WI38 (cell line): ENCODE measurements around the gene LTK.
A peak's percentile ranks its signal among the peaks of the same experiment; 100 is the strongest.

Experiments
- H3K4me3 ChIP-seq: 2 replicates; pipeline ENCODE4 v1.5.1; 2011; ENCODE audit warnings: low read depth, mild to moderate bottlenecking, control low read depth, low read length
- TF ChIP-seq, protein P1 (sequence below): IDR thresholded peaks from 2 replicates; pipeline ENCODE4 v1.5.1; 2012; ENCODE audit warnings: low read depth, mild to moderate bottlenecking, control low read depth, low read length

The LTK gene

GRCh38 chr15:41513506-41514227, at the start of gene LTK:
Gene LTK (minus strand): TSS chr15:41513827. CDS start chr15:41513709, 118 bp downstream.
- TF ChIP-seq, protein P1, sequence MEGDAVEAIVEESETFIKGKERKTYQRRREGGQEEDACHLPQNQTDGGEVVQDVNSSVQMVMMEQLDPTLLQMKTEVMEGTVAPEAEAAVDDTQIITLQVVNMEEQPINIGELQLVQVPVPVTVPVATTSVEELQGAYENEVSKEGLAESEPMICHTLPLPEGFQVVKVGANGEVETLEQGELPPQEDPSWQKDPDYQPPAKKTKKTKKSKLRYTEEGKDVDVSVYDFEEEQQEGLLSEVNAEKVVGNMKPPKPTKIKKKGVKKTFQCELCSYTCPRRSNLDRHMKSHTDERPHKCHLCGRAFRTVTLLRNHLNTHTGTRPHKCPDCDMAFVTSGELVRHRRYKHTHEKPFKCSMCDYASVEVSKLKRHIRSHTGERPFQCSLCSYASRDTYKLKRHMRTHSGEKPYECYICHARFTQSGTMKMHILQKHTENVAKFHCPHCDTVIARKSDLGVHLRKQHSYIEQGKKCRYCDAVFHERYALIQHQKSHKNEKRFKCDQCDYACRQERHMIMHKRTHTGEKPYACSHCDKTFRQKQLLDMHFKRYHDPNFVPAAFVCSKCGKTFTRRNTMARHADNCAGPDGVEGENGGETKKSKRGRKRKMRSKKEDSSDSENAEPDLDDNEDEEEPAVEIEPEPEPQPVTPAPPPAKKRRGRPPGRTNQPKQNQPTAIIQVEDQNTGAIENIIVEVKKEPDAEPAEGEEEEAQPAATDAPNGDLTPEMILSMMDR: no peak
- peak within 1 kb of the TSS; percentile 56 for H3K4me3 ChIP-seq

- TF ChIP-seq, protein P1: no peak
- no peak overlapping the region for H3K4me3 ChIP-seq
Observed at GRCh38 chr15:41562784-41563198, 49.2 kb upstream of the LTK start.

DNA sequence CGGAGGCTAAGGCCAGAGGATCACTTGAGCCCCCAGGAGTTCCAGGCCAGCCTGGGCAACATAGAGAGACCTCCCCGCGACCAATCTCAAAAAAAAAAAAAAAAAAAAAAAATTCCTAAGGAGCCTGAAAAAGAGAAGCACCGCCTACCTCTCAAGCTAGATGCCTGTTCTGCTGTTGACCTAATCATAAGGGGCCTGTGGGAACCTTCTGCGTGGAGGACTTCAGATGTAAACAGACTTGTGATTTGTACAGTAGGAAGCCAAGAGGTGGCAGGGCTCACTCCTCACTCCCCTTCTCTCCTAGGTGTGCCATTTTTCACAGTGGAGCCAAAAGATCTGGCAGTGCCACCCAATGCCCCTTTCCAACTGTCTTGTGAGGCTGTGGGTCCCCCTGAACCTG, 48.6 kb upstream of the LTK start:
- H3K4me3 ChIP-seq: no peak overlapping the region

GRCh38 chr15:41561777-41562145, 48.1 kb upstream of the LTK start:
- TF ChIP-seq, protein P1: 0 out of 2 replicates have a peak, but pooled peaks have one; percentile 17
- H3K4me3 ChIP-seq: no peak overlapping the region

More for the DNA sequence above, 48.6 kb upstream of the LTK start:
- TF ChIP-seq, protein P1: no peak

DNA sequence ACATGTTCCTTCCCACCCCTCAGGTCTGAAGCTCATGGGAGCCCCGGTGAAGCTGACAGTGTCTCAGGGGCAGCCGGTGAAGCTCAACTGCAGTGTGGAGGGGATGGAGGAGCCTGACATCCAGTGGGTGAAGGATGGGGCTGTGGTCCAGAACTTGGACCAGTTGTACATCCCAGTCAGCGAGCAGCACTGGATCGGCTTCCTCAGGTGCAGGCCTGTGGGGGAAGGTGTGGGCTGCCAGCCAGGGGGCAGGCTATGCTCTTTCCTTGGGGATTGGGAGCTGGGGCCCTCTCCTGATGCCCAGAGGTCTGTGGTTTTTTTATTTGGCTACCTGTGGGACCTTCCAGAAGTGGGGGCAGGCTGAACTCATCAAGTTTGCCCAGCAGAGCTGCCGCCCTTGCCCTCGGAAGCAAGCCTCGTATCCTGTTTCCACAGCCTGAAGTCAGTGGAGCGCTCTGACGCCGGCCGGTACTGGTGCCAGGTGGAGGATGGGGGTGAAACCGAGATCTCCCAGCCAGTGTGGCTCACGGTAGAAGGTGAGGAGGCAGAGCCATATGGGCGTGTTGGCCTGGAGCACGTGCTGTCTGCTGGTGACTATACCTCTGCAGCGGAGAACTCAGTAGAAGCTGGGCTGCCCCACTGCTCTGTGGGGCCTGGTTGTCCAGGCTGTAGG, 47.6 kb upstream of the LTK start:
- no peak overlapping the region for H3K4me3 ChIP-seq
- TF ChIP-seq, protein P1: no peak

DNA sequence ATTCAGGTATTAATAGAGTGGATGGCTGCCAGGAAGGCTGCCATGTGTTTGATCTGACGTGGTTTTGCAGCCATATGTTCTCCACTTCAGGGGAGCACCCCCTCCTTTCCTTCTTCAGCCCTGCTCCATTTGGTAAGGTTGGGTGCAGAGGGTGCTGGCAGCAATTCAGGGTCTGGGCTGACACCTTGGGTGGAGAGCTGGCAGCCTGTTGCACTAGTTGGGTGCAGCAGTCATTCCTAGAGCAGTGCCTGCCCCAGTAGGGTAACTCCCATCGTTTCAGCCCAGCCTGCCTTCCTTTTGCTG, 46.9 kb upstream of the LTK start:
- no peak overlapping the region for H3K4me3 ChIP-seq
- TF ChIP-seq, protein P1: no peak

DNA sequence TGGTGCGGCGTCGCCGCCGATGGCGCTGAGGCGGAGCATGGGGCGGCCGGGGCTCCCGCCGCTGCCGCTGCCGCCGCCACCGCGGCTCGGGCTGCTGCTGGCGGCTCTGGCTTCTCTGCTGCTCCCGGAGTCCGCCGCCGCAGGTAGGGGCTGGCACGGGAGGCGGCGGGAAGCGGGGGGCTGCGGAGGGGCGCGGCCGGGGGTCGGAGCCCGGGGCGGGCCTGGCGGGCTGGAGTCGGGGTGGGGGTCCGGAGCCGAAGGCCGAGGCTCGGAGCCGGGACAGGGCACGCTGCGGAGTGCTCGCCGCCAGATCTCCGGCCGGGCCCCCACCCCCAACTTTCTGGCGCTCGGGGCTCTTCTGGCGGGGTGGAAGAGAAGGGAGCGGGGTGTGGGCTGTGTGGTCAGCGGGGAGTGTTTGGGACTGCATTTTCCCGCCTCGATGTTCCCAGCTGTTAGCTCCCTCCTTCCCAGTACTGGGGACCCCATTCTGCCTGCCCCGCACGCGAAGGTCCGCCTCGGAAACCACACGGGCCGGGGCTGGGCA, 45.7 kb upstream of the LTK start:
- peak overlapping the region; percentile 74 for H3K4me3 ChIP-seq
- TF ChIP-seq, protein P1: no peak
